SIG-M5 (cell line): ENCODE data around the gene SGIP1.

Experiments
- DNase-seq: peaks from one replicate; lab custom pipeline; 2025; lab: John Stamatoyannopoulos, UW

Gene SGIP1

DNA sequence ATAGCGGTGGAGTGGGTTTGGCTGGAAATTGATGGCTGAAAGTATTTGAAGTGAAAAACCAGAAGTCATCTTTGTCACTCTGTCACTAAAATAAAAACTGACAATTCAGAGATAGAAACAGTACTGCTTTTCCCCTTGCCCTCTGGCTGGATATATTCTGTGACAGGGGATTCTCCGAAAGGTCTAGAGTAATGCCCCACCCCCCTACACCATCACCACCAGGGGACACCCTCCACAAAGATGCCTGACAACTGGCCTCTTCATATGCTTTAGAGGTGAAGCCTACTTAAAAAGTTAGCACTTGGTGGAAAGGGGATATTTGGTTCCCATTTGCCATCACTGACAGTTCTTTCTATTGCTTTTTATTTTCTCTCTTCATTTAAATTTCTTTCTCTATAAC, 73.5 kb downstream of the SGIP1 start:
- DNase-seq, result no peak

DNA sequence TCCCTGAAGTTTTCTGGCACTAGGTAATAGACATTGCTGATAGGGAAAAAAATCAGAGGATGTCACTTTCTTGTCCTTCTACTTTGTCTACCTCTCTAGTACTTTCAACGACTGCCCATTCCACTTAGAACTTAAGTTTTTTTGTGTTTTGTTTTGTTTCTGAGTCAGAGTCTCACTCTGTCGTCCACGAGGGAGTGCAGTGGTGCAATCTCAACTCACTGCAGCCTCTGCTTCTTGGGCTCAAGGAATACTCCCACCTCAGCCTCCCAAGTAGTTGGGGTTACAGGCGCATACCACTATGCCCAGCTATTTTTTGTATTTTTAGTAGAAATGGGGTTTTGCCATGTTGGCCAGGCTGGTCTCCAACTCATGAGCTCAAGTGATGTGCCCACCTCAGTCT, 79.2 kb downstream of the SGIP1 start:
- DNase-seq, result no peak

DNA sequence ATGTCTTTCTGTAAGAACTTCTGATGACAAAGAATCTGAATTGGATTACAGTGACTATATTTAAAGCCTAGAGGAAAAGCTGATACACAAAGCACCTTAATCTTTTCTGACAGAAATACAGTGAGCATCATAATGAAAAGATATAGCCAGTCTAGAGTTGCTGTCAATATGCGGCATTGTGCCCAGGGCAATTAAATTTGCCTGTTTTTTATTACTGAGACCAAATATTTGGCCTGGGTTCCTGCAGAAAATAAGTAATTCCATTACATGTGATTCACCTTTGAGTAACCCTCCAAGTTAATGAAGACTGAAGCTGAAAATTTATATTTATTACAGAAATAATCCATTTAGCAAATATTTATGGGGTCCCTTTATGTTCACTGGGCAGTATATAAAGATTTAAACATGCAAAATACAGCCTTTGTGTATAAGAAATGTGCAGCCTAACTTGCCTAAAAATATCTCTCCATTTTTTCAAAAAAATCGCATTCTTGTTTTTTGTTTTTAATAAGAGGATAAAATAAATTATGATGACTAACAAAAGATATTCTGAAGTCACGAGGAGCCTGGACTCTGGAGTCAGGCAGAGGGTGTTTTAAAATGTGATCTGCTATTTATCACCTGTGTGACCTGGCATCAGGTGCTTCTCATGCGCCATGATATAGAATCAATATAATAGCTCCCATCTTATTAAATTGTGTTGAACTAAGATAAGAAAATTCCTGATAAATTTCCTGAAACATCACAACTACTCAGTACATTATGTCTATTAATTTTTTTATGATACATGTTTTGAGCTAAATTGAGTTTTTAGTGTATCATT, 83.6 kb downstream of the SGIP1 start:
- DNase-seq, result no peak

DNA sequence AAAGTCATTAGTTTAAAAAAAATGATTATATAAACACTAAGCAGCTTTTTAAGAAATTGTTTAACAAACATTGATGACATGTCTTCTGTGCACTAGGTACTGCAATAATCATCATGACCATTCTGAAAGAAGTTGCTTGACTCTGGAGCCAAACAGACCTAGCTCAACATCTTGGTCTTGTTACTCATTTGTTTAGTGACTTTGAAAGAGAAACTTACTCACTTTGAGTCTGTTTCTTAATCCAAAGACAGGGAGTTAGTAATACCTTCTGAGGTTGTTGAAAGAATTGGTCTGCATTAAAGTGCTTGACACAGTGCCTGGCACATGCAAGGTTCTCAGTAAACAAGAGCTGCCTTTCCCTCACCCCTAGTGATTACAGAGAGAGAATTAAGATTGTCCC, 84.4 kb downstream of the SGIP1 start:
- DNase-seq, result no peak

DNA sequence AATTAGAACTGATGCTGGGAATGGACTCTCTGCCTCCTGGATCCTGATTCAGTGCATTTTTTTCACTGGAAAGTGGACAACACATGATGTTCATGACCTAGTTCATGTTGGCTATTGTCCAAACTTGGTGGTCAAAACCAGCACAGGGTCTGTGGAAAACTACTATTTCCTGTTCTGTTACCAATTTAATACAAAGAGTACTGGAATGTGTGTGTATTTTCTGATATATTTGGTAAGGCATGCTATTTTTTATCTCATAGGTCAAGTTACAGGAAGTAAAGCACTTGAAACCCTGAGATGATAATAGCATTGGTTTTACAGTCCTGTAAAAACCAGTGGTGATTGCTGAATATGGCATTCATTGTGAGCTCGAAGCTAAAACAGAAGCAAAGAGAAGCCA, 89.9 kb downstream of the SGIP1 start:
- DNase-seq, result no peak

DNA sequence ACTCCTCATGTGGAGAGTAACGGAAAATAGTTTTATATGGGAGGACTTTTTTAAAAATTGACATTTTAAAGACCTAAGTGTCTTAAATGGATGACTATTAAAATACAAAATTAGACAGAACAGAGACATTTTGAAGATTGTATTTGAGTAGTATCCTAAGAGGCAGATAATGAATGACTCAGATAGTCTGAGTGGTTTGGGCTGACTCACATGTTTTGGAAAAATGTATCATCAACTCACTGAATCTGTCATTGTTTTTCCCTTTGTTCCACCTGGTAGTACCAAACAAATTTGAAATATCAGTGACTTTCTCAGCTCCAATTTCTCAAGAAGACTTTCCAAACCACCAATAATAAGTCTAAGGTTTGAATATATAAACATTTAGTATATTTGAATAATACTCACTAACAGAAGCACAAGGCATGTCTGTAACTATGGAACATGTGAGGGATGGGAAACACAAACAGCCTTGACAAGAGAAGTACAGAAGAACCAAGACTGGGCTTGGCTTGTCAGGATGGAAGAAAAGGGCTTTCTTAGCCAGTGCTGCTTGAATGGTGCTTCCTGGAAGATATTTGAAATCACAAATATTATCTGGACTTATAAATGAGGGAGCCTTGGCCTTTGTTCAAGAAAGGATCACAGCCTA, 90.6 kb downstream of the SGIP1 start:
- DNase-seq, result no peak

DNA sequence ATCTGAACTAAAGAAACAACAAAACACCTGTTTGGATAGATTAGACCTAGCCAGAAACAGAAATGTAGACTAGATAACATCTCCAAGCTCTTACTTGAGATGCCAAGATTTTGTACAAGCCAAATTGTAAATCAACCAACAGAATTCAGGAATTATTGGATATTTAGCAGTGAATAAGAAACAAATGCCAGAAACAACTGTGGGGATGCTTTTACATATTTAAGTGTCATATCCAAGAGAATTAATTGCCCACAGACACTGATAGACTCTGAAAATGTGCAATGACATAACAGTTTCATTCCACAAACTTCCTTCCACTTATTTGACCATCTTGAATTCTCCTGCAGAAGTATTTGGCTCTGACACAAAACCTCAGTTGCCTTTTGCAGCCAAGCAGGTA, 92.3 kb downstream of the SGIP1 start:
- DNase-seq, result no peak

DNA sequence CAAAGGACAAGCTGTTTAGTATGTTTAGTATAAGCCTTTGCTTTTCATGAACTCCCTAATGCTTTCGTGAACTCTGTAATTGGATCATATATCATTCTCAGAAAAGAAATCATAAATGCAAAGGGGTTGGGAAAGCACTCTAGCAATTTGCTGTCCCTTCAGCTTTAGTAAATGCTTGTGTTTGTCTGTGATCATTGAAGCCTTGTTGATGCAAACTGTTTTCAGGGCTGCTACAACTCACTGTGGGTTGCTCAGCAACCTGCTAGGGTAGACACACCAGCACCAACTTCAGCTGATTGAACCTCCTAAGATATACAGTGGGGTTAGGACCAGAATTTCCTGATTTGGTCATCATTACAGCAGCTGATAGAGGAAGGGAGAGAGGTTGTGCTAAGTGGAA, 95.0 kb downstream of the SGIP1 start:
- DNase-seq, result no peak

DNA sequence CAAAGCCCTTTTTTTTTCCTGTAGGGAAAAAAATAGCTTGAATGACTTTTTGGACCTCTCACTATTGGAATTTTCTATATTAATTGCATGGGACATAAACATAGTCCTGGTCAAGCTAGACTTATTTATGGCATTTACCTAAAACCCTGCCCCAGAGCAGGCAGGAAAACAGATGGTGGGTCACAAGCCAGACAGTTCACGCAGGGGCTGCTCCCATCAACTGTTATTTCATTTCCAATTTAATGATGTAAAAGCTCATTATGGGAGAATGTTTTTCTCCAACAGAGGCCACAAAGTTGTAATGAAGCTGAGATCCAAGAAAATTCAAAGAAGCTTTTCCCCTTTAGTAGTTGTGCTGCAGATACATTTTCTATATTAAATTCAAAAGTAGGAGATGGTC, 99.2 kb downstream of the SGIP1 start:
- no peak for DNase-seq

DNA sequence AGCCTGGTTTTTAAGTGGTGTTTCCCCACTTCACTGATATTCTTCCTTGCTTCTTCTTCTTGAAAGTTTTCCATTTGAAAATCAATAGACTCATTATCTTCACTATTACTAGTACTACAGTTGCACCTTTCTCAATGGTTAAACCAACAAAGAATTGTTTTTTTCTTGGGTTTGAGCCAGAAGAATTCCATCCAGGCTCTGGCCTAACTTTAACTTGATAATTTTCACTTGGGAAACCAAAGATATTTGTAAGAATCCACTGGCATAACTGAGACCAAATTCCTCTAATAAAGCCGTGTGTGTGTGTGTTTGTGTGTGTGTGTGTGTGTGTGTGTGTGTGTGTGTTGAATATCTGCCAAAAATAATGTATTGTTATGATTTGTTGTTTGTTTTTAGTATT, 103.2 kb downstream of the SGIP1 start:
- no peak for DNase-seq

DNA sequence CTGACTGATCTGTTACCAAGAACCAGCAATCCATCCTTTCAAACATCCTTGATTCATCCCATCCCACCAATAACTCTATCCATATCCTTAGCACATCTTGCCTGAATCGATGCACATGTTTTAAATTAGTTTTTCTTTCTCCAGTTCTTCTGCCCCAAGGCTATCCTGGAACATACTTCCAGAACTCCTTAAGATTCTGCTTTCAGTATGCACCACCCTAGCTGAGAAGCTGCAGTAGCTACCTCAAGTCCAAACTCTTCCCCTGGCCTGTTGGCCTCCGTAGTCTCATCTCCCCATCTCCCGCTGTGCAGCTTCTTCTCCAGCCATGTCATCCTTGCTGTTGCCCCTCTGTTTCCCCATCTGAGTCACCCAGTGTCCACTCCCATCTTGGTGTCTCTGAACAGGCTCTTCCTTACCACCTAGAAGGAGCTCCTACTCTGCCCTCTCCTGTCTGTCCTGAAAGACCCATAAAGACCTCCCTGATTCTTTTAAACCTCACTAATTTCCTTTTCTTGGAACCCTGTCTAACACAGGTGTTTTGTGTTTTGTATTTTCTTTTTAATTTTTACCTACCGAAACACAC, 108.0 kb downstream of the SGIP1 start:
- DNase-seq, result no peak

DNA sequence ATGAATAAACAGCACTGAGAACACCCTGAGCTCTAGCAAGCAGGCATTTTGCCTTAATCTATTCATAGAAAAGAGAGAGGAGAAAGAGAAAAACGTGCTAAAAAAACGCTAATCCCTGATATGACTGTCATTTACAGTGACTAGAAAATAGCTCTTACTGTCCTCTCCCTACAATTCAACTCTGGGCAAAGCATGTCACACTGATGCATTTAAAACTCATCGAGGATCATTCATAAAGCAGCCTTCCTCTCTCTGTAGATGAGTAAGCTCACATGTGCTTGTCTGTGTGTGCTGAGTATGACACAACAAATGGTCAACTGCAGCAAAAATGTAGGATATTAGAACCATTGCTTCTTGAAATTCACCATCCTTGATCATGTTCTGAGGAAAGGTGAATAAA, 109.0 kb downstream of the SGIP1 start:
- no peak for DNase-seq

DNA sequence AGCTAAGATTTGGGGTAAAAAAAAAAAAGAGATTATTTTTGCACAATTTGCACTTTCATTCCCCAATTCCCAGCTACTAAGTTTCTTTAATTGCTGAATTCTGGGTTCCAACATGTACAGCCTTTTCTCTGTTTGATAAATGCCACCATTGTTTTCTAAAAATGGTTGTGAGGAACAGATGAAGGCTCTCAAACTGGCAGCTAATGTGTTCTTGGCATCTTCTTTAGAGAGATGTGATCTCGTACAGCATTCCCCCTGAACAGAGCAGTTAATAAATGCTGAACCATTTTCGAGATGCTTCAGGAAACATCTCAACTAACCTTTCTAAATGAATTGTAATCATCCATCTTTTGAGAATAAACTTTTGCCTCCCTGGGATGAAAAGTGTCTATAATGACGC, 110.4 kb downstream of the SGIP1 start:
- no peak for DNase-seq

DNA sequence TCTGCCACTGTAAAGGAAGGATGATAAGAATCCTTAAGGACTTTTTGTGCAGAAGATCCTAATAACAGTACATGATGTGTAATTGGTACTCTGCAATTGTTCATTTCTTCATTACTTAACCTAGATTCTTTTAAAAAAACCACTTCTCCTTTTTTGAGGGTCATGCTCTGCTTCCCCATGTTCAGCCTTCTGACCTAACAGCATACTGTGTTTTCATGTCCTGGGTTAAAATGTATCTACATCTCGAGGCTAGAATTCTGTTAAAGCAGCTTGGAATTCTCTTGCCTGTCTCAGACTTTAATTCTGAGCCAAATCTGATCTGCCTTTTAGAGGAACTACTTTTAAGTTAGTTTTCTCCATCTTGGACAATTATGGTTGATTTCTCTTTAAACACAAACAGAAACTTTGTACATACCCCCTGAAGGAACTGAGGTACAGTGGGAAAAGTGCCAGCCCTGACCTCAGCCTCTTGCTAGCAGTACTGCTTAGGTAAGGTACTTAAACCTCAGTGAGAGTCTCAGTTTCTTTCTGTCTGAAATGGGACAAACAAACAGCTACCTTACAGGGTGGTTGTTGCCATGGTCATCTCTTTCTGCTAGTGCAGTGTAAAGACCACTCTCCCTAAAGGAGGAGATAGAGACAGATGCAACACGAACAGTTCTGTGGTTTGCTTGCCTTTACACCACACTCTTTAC, 115.1 kb downstream of the SGIP1 start:
- peak; percentile 6 for DNase-seq

DNA sequence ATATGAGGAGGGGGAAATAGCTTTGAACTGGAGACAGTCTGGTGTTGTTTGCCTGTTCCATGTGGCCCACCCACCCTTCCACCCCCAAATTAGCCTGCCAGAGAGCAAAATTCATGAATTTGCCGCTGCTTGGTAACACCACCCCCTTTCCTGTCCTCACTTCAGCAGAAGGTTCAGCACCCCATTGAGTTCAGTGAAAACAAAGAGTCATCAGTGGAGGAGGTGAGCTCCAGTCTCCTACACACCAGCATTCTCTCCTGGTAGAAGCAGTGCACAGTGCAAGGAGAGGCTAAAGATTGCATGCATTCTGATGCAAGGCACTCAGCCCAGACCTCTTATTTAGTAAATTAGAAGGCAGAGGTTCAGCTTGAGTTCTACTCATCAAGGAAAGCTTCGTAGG, 118.6 kb downstream of the SGIP1 start:
- DNase-seq, result no peak

DNA sequence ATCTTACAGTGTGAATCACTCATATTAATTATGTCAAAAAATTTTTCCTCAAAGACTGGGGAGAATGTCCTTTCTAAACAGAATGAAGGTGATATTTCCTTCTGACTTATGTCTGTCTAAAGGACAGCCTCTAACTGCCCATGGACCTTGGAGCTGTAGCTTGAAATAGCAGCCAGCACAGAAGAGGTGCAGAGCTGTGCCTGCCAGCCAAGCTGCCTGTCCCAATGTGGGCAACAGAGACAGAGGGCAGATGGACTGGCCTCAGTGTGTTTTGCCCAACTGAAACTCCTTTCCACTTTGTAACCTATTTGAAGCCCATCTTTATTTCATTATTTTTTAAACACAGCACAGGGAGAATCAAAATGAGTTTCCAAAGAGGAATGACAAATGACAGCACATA, 120.7 kb downstream of the SGIP1 start:
- DNase-seq, result no peak

DNA sequence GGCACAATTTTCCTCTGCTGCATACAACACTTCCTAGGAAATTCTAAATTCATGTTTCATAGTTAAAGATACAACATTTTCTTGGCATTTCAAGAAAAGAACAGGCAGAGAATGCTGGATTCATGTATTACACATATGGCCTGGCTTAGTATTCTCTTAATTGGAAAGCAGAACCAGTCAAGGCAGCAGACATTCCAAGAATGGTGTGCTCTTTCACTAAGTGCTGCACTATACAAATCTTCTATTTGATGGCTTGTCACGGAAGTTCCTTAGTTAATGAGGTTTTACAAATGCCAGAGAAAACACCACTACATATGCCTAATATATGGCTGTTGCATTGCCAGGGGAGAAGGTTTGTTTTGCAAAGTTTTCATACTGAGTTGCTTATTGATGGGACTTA, 137.5 kb downstream of the SGIP1 start:
- no peak for DNase-seq

DNA sequence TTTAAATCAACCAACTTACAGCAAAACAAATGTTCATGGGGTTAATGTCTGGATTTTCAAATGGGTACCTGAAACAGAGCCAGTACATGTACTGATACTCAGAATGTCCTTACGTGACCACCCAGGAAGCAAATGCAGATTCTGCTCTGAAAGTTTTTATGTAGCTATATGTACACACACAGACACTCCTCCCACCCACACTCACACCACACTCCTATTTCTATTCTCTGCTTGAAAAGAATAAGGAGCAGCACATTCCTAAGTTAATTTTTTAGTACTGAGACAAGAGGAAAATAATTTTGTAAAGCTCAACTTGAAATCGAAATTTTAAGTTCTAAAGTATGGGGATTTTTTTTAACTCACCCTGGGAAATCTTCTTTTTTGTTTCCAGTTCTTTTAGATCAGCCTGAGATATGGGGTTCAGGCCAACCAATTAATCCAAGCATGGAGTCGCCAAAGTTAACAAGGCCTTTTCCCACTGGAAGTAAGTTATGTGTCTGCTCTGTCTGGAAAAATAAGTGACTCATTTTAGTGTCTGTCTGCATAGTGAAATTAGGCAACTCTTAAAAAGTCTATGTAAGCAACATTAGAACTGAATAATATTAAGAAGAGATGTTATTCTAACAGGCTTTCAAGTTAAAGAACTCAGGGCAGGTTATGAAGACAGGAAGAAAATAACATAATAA, 142.8 kb downstream of the SGIP1 start:
- DNase-seq, result no peak

DNA sequence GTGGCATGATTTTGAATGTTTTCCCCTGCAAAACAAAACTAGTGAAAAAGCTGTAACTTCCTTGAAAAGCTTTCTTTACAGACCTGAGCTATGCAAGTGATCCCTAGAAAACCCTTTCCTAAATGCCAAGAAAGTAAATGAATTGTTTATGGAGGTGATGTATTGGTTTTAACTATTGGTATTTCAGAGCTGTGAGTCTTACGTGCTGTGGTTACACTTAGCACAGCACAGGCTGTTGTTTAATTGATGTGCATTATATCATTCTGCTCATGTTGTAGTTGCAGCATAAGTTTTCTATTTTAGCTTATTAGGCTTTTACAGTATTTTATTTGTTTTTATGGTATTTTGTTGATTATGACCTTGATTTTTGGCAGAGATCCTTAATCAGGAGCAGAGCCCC, 144.2 kb downstream of the SGIP1 start:
- no peak for DNase-seq

DNA sequence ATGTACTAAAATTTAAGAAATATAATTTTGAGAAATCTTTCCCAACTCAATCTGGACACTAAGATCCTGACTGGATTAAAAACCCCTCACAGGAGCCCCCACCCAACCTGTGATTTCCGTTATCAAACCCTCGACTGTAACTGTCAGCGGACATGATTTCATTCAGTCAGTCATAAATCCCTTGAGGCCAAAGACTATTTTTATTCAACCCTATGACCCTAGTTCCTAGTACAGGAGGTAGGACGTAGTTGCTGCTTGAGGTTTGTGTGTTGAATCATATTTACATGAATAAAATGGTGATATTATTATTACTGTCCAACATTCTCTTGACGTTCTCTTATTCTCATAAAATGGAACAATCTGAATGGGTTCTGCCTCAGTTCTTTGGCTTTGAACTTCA, 145.2 kb downstream of the SGIP1 start:
- DNase-seq, result no peak

DNA sequence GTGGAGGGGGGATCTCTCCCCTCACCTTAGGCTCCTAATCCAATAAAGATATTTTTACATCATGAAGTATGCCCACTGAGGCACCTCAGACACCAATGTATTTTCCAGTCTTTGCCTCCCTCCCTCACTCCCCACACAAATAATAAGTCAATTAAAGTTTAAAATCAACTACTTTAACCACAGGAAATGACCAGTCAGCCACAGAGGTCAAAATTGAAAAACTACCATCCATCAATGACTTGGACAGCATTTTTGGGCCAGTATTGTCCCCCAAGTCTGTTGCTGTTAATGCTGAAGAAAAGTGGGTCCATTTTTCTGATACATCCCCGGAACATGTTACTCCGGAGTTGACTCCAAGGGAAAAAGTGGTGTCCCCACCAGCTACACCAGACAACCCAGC, 147.7 kb downstream of the SGIP1 start:
- no peak for DNase-seq

DNA sequence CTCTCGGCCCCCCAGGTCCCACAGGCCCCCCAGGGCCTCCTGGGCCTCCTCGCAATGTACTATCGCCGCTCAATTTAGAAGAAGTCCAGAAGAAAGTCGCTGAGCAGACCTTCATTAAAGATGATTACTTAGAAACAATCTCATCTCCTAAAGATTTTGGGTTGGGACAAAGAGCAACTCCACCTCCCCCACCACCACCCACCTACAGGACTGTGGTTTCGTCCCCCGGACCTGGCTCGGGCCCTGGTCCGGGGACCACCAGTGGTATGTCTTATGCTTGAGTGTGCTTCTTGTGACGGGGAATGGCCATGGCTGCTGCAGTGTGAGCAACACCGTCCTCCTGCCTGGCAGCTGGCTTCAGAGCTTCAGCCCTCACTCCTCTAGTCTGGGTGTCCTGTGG, 148.2 kb downstream of the SGIP1 start:
- no peak for DNase-seq
